K562 (cell line): ENCODE measurements around the gene MAP3K6. TPM values are rescaled to one million over a fixed set of nuclear protein-coding genes. Genes with fewer than 3 reads are reported as not detected.

ENCODE experiments used
- BRD4 ChIP-seq: fragments of 200-600 bp; sonication (generic); IDR thresholded peaks from 2 replicates; pipeline ENCODE4 v1.6.1; 2017; ENCODE audit warnings: inconsistent platforms
- CREM ChIP-seq: IDR thresholded peaks from 2 replicates; pipeline ENCODE4 v1.6.1; 2014; ENCODE audit warnings: antibody characterized with exemption, low read depth
- GABPA ChIP-seq: fragments of 200-800 bp; sonication (Bioruptor generic); conservative IDR thresholded peaks from 2 replicates; pipeline ENCODE4 v1.6.1; 2016; ENCODE audit warnings: low read depth, missing genetic modification characterization, missing compliant biosample characterization
- MCM3 ChIP-seq: fragments of 450-650 bp; IDR thresholded peaks from 2 replicates; pipeline ENCODE4 v1.6.1; 2016
- MCM5 ChIP-seq: fragments of 450-650 bp; IDR thresholded peaks from 2 replicates; pipeline ENCODE4 v1.6.1; 2016; ENCODE audit warnings: low read depth
- MTA2 ChIP-seq: fragments of 450-650 bp; IDR thresholded peaks from 2 replicates; pipeline ENCODE4 v1.6.1; 2016; ENCODE audit warnings: low read depth
- MYC ChIP-seq, 2 experiments: fragments of 250-450 bp in 1 of 2; sonication (Bioruptor Pico) in 1 of 2; IDR thresholded peaks; 2 replicates each; pipeline versions ENCODE4 v1.5.1 to v1.6.1; 2012 to 2021; ENCODE audit warnings: low read depth in 2 of 2, borderline replicate concordance in 1 of 2, improper control_type of control experiment in 1 of 2, low read length in 1 of 2, mild to moderate bottlenecking in 1 of 2, moderate library complexity in 1 of 2
- NEUROD1 ChIP-seq: fragments of 150-350 bp; IDR thresholded peaks from 2 replicates; pipeline ENCODE4 v1.6.1; 2014; ENCODE audit warnings: borderline replicate concordance, low read length, low read depth; ENCODE audit not compliant: partially characterized antibody
- NUFIP1 ChIP-seq: fragments of 450-650 bp; IDR thresholded peaks from 2 replicates; pipeline ENCODE4 v1.6.1; 2018; ENCODE audit not compliant: partially characterized antibody
- PHTF2 ChIP-seq: fragments of 250-450 bp; sonication (Bioruptor Pico); IDR thresholded peaks from 2 replicates; pipeline ENCODE4 v1.5.0; 2021; ENCODE audit warnings: mild to moderate bottlenecking
- POLR2AphosphoS2 ChIP-seq: IDR thresholded peaks from 2 replicates; pipeline ENCODE4 v1.6.1; 2012; ENCODE audit warnings: low read length, improper control_type of control experiment
- PTBP1 ChIP-seq: fragments of 200-400 bp; formaldehyde crosslinking; IDR thresholded peaks from 2 replicates; pipeline ENCODE4 v1.6.1; 2017; ENCODE audit warnings: low read depth, low read length
- RHOXF2B ChIP-seq: fragments of 250-450 bp; sonication (Bioruptor Pico); conservative IDR thresholded peaks from 2 replicates; pipeline ENCODE4 v1.5.1; 2021
- STAT5B ChIP-seq: fragments of 250-450 bp; sonication (Bioruptor Pico); IDR thresholded peaks from 2 replicates; pipeline ENCODE4 v1.8.0; 2021; ENCODE audit warnings: mild to moderate bottlenecking, inconsistent platforms
- TAF7 ChIP-seq: fragments of 450-650 bp; IDR thresholded peaks from 2 replicates; pipeline ENCODE4 v1.6.1; 2016; ENCODE audit warnings: missing genetic modification characterization, missing compliant biosample characterization
- TCF3 ChIP-seq: sonication (generic); formaldehyde crosslinking; IDR thresholded peaks from 2 replicates; pipeline ENCODE4 v1.4.0; 2020; ENCODE audit warnings: mild to moderate bottlenecking, missing genetic modification reagents
- TOE1 ChIP-seq, 2 experiments: fragments of 450-650 bp in 1 of 2; sonication (generic) in 1 of 2; formaldehyde crosslinking in 1 of 2; IDR thresholded peaks; 2 replicates each; pipeline versions ENCODE4 v1.7.1 to v1.8.0; 2016 to 2022; ENCODE audit warnings: borderline replicate concordance in 2 of 2, mild to moderate bottlenecking in 2 of 2, antibody characterized with exemption in 1 of 2, inconsistent platforms in 1 of 2, low read depth in 1 of 2, missing genetic modification reagents in 1 of 2, moderate library complexity in 1 of 2
- ZNF184 ChIP-seq: sonication (generic); formaldehyde crosslinking; IDR thresholded peaks from 2 replicates; pipeline ENCODE4 v1.5.0; 2020; ENCODE audit warnings: missing genetic modification reagents
- ZNF551 ChIP-seq: fragments of 250-450 bp; sonication (Bioruptor Pico); IDR thresholded peaks from 2 replicates; pipeline ENCODE4 v1.5.0; 2021; ENCODE audit warnings: mild to moderate bottlenecking, moderate library complexity
- polyA plus RNA-seq, 8 experiments: library from polyadenylated mRNA; depleted of rRNA in 4 of 8; stranded (reverse) in 5 of 8; unstranded in 3 of 8; fragments of >200 nt; fragmentation: Nextera tagmentation in 2 of 8; fragmentation: Illumina TruSeq in 1 of 8; extraction: Ambion mirVana in 2 of 8; extraction: Trizol in 1 of 8; gene quantifications; 2 replicates each; pipeline versions ENCODE4 v1.2.1 to v1.2.3, GENCODE V29; 2011 to 2014; ENCODE audit warnings: inconsistent platforms in 1 of 8, missing spikeins in 1 of 8
- total RNA-seq, 7 experiments: library from RNA; depleted of rRNA in 6 of 7; stranded (reverse); fragments of >200 nt in 6 of 7; fragmentation: Illumina TruSeq in 2 of 7; extraction: Trizol in 2 of 7; gene quantifications; 2 replicates each; pipeline versions ENCODE4 v1.2.1 to v1.2.3, GENCODE V29; 2011 to 2021; ENCODE audit warnings: low replicate concordance in 1 of 7
- TF ChIP-seq, protein P1 (sequence below): fragments of 150-350 bp; conservative IDR thresholded peaks from 2 replicates; pipeline ENCODE4 v1.6.1; 2014; ENCODE audit warnings: low read length
- TF ChIP-seq, protein P2 (sequence below): fragments of 250-450 bp; sonication (Bioruptor Pico); IDR thresholded peaks from 2 replicates; pipeline ENCODE4 v1.4.0; 2020; ENCODE audit warnings: borderline replicate concordance
- TF ChIP-seq, protein P3 (sequence below): fragments of 250-450 bp; sonication (Bioruptor Pico); IDR thresholded peaks from 2 replicates; pipeline ENCODE4 v1.8.0; 2021; ENCODE audit warnings: mild to moderate bottlenecking, moderate library complexity
- TF ChIP-seq, protein P4 (sequence below): fragments of 450-650 bp; IDR thresholded peaks from 2 replicates; pipeline ENCODE4 v1.6.1; 2016

MAP3K6 gene
- total and polyA plus RNA-seq, 9 of the 15 experiments (the other 6 are each of a cell fraction or from before 2014, with no cell fraction given), result 0.99 to 21.9 (median 7.0) TPM

DNA sequence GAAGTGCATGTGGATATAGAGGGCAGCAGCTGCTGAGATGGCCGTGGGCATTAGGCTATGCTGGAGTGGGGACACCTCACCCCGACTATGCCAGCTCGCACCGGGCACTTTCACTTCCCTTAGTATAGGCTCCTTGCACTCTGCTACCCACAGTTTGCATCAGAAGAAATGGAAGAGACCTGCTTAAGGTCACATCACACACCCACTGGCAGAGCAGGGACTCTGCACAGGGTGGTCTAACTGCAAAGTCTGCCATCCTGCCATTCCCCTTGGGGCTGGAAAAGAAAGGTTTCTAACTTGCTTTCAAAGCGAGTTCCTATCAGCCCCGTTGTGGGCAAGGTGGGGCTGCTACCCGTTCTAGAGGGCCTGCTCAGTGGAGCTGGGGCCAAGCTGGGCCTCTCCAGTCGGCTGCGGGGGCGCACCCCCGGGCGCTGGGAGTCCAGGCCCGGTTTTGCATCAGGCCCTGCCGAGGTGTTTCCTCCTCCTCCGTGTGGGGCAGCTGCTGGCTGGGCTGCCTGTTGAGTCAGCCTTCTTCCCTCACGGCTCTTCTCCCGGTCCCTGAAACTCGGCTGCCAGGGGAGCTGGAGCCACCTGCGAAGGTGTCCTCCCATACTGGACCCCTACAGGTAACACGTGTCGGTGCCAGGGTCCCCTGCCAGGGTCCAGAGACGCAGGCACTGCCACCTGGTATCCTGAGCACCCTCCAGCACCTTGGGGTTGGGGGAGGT lies 25.1 kb downstream of the MAP3K6 start, which contains the start of gene SYTL1 (continued):
- TF ChIP-seq, protein P1, sequence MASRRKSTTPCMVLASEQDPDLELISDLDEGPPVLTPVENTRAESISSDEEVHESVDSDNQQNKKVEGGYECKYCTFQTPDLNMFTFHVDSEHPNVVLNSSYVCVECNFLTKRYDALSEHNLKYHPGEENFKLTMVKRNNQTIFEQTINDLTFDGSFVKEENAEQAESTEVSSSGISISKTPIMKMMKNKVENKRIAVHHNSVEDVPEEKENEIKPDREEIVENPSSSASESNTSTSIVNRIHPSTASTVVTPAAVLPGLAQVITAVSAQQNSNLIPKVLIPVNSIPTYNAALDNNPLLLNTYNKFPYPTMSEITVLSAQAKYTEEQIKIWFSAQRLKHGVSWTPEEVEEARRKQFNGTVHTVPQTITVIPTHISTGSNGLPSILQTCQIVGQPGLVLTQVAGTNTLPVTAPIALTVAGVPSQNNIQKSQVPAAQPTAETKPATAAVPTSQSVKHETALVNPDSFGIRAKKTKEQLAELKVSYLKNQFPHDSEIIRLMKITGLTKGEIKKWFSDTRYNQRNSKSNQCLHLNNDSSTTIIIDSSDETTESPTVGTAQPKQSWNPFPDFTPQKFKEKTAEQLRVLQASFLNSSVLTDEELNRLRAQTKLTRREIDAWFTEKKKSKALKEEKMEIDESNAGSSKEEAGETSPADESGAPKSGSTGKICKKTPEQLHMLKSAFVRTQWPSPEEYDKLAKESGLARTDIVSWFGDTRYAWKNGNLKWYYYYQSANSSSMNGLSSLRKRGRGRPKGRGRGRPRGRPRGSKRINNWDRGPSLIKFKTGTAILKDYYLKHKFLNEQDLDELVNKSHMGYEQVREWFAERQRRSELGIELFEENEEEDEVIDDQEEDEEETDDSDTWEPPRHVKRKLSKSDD, result no peak
- TF ChIP-seq GABPA (tag), result no peak
- TF ChIP-seq NUFIP1, result no peak
- TF ChIP-seq PHTF2, result no peak
- no peak for TF ChIP-seq POLR2AphosphoS2
- TF ChIP-seq, protein P2, sequence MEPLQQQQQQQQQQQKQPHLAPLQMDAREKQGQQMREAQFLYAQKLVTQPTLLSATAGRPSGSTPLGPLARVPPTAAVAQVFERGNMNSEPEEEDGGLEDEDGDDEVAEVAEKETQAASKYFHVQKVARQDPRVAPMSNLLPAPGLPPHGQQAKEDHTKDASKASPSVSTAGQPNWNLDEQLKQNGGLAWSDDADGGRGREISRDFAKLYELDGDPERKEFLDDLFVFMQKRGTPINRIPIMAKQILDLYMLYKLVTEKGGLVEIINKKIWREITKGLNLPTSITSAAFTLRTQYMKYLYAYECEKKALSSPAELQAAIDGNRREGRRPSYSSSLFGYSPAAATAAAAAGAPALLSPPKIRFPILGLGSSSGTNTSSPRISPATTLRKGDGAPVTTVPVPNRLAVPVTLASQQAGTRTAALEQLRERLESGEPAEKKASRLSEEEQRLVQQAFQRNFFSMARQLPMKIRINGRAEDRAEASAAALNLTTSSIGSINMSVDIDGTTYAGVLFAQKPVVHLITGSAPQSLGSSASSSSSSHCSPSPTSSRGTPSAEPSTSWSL (CRISPR knock-in tag), result no peak
- TF ChIP-seq RHOXF2B, result no peak
- TF ChIP-seq ZNF184 (CRISPR knock-in tag), result no peak
- peak; percentile 15; the same call in 1 of the 2 replicates for TF ChIP-seq CREM
- TF ChIP-seq MYC (IDR thresholded peaks at IDR 0.05; ENCODE audit: low read depth, low read length), result 0 out of 2 replicates have a peak, but pooled peaks have one; percentile 12
- 0 out of 2 replicates have a peak, but pooled peaks have one; percentile 13 for TF ChIP-seq MYC (CRISPR knock-in tag; IDR thresholded peaks at IDR 0.05; ENCODE audit: borderline replicate concordance, low read depth)
- no peak for TF ChIP-seq BRD4
- no peak for TF ChIP-seq MCM3
- TF ChIP-seq, protein P3, sequence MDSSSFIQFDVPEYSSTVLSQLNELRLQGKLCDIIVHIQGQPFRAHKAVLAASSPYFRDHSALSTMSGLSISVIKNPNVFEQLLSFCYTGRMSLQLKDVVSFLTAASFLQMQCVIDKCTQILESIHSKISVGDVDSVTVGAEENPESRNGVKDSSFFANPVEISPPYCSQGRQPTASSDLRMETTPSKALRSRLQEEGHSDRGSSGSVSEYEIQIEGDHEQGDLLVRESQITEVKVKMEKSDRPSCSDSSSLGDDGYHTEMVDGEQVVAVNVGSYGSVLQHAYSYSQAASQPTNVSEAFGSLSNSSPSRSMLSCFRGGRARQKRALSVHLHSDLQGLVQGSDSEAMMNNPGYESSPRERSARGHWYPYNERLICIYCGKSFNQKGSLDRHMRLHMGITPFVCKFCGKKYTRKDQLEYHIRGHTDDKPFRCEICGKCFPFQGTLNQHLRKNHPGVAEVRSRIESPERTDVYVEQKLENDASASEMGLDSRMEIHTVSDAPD (CRISPR knock-in tag), result no peak
- TF ChIP-seq, protein P4, sequence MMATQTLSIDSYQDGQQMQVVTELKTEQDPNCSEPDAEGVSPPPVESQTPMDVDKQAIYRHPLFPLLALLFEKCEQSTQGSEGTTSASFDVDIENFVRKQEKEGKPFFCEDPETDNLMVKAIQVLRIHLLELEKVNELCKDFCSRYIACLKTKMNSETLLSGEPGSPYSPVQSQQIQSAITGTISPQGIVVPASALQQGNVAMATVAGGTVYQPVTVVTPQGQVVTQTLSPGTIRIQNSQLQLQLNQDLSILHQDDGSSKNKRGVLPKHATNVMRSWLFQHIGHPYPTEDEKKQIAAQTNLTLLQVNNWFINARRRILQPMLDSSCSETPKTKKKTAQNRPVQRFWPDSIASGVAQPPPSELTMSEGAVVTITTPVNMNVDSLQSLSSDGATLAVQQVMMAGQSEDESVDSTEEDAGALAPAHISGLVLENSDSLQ, result no peak
- TF ChIP-seq PTBP1, result no peak
- TF ChIP-seq STAT5B, result no peak
- TF ChIP-seq TOE1 (IDR thresholded peaks at IDR 0.05; ENCODE audit: borderline replicate concordance), result peak; percentile 83
- TF ChIP-seq TOE1 (CRISPR knock-in tag; IDR thresholded peaks at IDR 0.05; ENCODE audit: borderline replicate concordance, low read depth), result no peak
- peak; percentile 98 for TF ChIP-seq NEUROD1
- TF ChIP-seq MCM5, result no peak
- TF ChIP-seq TAF7 (tag), result no peak
- no peak for TF ChIP-seq TCF3
- TF ChIP-seq MTA2, result no peak
- no peak for TF ChIP-seq ZNF551 (CRISPR knock-in tag)
